ENCODE data around the gene TMCO4. TPM values are rescaled to one million over a fixed set of nuclear protein-coding genes. Genes with fewer than 3 reads are reported as not detected.

The TMCO4 gene
- total and polyA plus RNA-seq, 5 experiments from 2014 or later: 7.7 to 17.5 (median 15.3) TPM

DNA sequence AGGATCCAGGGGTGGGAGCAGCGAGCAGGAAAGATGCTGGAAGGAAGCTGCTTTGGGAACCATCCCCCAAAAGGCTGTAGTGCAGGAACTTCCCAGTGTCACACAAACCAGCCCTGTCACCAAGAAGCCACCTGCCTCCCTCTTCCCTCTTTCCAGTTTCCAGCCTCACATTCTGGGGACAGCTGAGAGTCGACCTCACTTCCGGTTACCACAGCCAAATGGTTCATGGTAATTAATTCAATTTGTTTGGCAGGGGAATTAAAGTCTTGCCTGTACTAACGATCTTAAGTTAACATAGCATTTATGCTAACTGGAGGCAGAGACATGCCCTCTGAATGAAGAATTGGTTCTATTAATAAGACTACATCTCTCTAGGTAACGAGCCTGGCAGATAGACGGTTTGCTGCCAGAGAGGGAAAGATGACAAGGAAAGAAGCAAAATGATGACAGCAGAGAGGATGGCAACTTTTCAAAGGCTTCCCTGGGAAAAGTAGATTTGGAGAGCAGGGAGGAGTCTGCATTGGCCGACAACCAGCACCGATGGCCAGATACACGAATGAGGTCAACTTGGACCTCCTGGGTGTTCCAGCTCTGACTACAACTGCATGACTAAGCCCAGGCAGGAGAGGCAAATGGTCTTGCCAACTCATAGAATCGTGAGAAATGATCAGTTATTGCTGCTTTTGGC lies 64.1 kb downstream of the TMCO4 start:
- no peak for DNase-seq
- no peak for ATAC-seq
- POLR2A ChIA-PET: no interaction called here
- no peaks in the 10 kb centered on the region for H3K4me1 Mint-ChIP-seq
- no peak overlapping the region for H3K4me3 Mint-ChIP-seq
- H3K27ac Mint-ChIP-seq: no peak overlapping the region
- peaks cover 0 to 11% (median 4%) of the 10 kb centered on the region in 9 donors for H3K9me3 Mint-ChIP-seq
- no peaks in the 10 kb centered on the region for H3K27me3 Mint-ChIP-seq
- H3K36me3 Mint-ChIP-seq: peaks cover 6 to 68% (median 60%) of the 10 kb centered on the region in 3 donors

DNA sequence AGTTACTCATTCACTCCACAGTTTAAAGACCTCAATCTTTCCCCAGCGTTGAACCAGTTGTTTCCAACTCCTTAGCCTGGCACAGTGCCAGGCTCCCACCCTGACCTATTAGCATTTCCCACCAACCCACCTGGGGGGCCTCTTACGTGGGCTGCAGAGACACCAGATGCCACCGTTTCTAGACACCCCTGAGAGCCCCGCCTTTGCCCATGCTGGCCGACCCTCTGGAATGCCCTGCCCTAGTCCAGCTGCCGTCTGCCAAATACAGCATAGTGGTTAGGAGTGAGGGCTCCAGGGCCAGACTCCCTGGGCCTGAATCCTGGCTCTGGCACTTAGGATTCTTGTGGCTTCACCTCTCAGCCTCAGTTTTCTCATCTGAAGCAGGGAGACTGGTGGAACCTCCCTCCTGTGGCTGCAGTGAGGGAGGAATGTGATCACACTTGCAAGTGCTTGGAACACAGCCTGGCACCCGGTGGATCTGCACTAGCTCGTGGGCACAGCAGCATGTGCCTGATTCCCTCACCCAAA lies 65.2 kb downstream of the TMCO4 start:
- POLR2A ChIA-PET: no interaction called here
- H3K4me1 Mint-ChIP-seq: no peaks in the 10 kb centered on the region
- DNase-seq (no peak), ATAC-seq (no peak)
- H3K27me3 Mint-ChIP-seq: no peaks in the 10 kb centered on the region
- peaks cover 8 to 70% (median 61%) of the 10 kb centered on the region in 3 donors for H3K36me3 Mint-ChIP-seq
- H3K9me3 Mint-ChIP-seq: peaks cover 0 to 14% (median 4%) of the 10 kb centered on the region in 9 donors
- peak overlapping the region in 2 of 10 donors; percentile 37 to 44 for H3K27ac Mint-ChIP-seq
- H3K4me3 Mint-ChIP-seq: no peak overlapping the region

DNA sequence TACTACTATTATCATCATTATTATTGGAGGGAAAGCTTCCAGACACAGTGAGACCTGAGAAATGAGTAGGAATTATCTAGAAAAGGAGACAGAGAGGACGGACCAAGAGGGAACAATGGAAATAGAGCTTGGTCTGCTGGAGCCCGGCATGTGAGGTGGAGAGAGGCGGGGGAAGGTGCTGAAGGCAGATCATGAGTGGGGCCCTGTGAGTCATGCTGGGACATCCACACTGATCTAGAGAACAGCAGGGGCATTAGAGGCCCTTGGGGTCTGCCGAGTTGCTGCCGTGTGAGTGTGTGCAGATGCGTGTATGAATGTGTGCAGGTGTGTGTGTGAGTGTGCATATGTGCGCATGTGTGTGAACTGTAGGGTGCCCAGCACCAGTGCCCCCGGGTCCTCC lies 65.7 kb downstream of the TMCO4 start:
- H3K36me3 Mint-ChIP-seq: peaks cover 8 to 66% (median 56%) of the 10 kb centered on the region in 3 donors
- no peak for DNase-seq

DNA sequence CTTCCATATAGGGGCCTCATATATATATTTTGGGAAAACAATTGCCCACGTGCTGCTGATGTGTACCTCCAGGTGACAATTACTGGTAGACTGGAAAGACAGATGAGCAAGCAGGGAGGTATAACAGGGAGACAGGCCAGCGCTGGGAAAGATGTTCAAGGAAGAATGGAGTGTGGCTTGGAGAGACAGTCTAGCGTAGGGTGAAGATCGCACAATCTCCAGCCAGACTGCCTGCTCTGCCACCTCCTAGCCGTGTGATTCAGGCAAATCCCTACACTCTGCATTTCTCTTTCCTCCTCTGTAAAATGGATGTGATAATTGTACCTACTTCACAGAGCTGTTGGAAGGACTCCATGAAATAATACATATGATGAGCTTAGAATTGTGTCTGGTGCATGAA lies 66.1 kb downstream of the TMCO4 start:
- Mint-ChIP-seq H3K36me3 (peaks cover 8 to 65% (median 52%) of the 10 kb centered on the region in 3 donors), H3K4me3 (no peak overlapping the region)
- POLR2A ChIA-PET: no interaction called here

More for the DNA sequence above, 65.7 kb downstream of the TMCO4 start:
- Mint-ChIP-seq H3K27me3 (no peaks in the 10 kb centered on the region), H3K9me3 (peaks cover 0 to 13% (median 4%) of the 10 kb centered on the region in 9 donors), H3K4me1 (no peaks in the 10 kb centered on the region), H3K4me3 (no peak overlapping the region), H3K27ac (peak overlapping the region in 2 of 10 donors; percentile 37 to 44)
- POLR2A ChIA-PET: no interaction called here
- no peak for ATAC-seq

DNA sequence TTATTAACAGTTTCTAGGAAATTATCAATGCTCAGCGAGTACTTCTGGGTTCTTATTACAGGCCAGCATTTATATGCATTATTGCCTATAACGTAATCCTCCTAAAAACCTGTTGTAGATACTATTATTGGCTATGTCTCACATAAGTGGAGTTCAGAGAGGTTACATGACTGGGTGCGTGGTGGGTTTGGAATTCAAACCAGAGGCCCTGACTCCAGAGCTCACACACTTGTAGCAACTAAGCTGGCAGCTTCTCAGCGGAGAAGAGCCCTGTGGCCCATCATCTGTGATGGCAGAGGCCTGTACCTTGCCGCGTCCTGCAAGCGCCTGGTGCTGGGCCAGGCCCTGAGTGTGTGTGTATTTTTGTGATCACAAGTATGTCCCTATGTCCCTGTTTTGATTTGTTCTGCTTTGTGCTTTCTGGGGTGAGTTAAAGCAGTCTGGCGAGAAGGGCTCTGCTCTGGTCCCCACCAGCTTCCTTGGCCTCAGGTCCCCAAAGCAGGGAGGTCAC lies 68.3 kb downstream of the TMCO4 start:
- Mint-ChIP-seq H3K4me3 (no peak overlapping the region), H3K4me1 (no peaks in the 10 kb centered on the region), H3K9me3 (peaks cover 0 to 10% (median 4%) of the 10 kb centered on the region in 9 donors), H3K27ac (no peak overlapping the region), H3K27me3 (no peaks in the 10 kb centered on the region), H3K36me3 (peaks cover 8 to 69% (median 45%) of the 10 kb centered on the region in 3 donors)
- DNase-seq (no peak), ATAC-seq (no peak)
- POLR2A ChIA-PET: no interaction called here

More for the DNA sequence above, 66.1 kb downstream of the TMCO4 start:
- DNase-seq: no peak
- Mint-ChIP-seq H3K9me3 (peaks cover 0 to 10% (median 4%) of the 10 kb centered on the region in 9 donors), H3K27me3 (no peaks in the 10 kb centered on the region), H3K27ac (no peak overlapping the region), H3K4me1 (no peaks in the 10 kb centered on the region)
- ATAC-seq: no peak

DNA sequence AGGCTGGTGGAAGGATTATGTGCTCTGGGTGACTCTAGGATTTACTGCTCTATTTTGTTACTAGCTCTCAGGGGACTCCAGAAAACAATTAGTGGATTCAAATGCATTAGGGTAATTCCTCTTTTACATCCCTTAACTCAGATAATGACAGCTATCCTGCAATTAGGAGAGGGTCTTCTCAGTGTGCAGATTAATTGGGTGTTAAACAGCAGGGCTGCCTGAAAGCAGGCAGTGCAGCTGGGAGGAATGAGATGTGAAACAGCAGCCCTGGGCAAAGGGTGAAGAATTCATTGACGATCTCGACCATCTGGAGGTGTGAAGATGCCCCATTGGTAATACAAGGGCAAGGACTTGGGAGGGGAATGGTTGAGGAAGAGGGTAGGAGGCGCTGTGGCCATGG lies 68.9 kb downstream of the TMCO4 start:
- no peak overlapping the region for H3K4me3 Mint-ChIP-seq
- POLR2A ChIA-PET: no interaction called here
- H3K27me3 Mint-ChIP-seq: no peaks in the 10 kb centered on the region
- H3K4me1 Mint-ChIP-seq: no peaks in the 10 kb centered on the region
- DNase-seq: no peak
- H3K27ac Mint-ChIP-seq: peak overlapping the region in 1 of 10 donors; percentile 34
- ATAC-seq: no peak
- peaks cover 8 to 67% (median 45%) of the 10 kb centered on the region in 3 donors for H3K36me3 Mint-ChIP-seq
- peaks cover 0 to 10% (median 4%) of the 10 kb centered on the region in 9 donors for H3K9me3 Mint-ChIP-seq

DNA sequence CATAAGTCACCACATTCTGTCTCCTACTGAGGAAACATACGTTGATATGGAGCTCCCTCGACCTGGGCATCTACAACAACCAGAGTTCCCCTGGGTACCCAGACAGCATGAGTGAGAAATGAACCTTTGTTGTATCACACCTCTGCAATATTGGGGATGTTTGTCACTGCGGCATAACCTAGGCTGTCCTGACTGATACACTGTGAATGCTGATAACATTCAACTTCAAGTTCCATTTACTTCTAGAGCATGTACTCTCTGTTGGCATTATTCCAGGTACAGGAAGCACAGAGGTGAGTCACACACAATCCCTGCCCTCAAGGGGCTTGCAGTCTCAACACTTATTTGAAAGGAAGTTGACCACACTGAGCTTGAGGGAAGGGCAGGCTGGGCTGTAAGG lies 69.5 kb downstream of the TMCO4 start:
- Mint-ChIP-seq H3K36me3 (peaks cover 8 to 66% (median 42%) of the 10 kb centered on the region in 3 donors), H3K4me3 (no peak overlapping the region), H3K4me1 (no peaks in the 10 kb centered on the region), H3K27me3 (no peaks in the 10 kb centered on the region), H3K9me3 (peaks cover 0 to 10% (median 4%) of the 10 kb centered on the region in 9 donors), H3K27ac (no peak overlapping the region)
- POLR2A ChIA-PET: interaction anchor here (0.6 kb wide), 2 partner anchors 72 to 753 kb away, joined by 3 to 4 read pairs; no protein-coding TSS in a partner anchor
- no peak for DNase-seq
- no peak for ATAC-seq

DNA sequence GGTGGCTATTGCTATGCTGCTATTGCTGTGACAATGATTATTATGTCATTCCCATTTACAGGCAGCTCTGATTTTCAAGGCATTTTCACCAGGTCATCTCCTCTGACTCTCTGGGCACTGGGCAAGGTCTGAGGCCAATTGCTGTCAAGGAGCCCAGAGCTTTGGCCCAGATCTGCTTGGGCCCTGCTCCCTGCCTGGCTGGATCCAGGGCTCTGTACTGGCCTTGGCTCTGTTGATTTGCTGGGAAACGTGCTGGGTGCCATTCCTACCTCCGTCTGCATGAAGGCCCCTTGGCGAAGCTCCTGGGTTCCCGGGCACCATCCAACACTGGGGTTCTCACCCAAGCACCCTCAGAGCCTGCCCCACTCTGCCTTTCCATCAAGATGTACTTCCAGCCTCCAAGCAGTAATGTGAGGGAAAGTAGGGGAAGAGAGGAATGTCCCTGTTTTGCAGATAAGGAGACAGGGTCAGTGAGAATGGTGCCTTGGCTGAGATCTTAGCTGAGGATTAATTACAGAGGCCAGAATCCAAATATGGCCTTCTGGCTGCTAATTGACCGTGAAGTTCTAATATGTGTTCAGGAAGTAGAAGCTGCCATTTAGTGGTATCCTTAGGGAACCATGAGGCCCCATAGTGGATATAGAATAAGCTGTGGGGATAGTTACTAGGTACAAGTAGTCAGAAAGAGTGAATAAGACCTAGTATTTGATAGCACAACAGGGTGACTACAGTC lies 71.1 kb downstream of the TMCO4 start:
- Mint-ChIP-seq H3K27ac (peak overlapping the region in 2 of 10 donors; percentile 19 to 30), H3K4me3 (no peak overlapping the region), H3K4me1 (no peaks in the 10 kb centered on the region), H3K9me3 (peaks cover 0 to 10% (median 4%) of the 10 kb centered on the region in 9 donors), H3K27me3 (no peaks in the 10 kb centered on the region), H3K36me3 (peaks cover 8 to 68% (median 36%) of the 10 kb centered on the region in 3 donors)
- DNase-seq (no peak), ATAC-seq (no peak)
- POLR2A ChIA-PET: no interaction called here

DNA sequence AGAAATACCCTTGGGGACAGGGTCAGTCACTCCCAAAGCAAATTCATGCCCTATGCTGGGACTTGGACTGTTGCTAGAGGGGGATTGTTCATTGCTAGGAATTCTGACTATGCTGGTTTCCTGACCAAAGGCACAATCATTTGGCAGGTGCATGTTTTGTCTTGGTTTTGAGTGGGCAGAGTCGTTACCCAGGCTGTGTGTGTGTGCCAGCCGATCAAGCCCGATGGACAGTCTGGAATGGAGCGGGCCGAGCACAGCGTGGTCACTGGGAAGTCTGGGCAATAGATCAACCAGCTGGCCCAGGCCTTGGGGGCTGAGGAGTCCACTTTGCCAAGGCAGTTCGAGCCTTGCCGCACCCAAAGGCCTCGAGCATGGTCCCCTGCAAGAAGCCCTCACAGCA lies 74.1 kb downstream of the TMCO4 start:
- ATAC-seq (no peak), DNase-seq (no peak)
- peaks cover 3 to 52% (median 11%) of the 10 kb centered on the region in 3 donors for H3K36me3 Mint-ChIP-seq
- peaks cover 0 to 4% (median 3%) of the 10 kb centered on the region in 9 donors for H3K9me3 Mint-ChIP-seq
- H3K4me1 Mint-ChIP-seq: no peaks in the 10 kb centered on the region
- peak overlapping the region in 1 of 10 donors; percentile 62 for H3K27ac Mint-ChIP-seq
- no peaks in the 10 kb centered on the region for H3K27me3 Mint-ChIP-seq
- no peak overlapping the region for H3K4me3 Mint-ChIP-seq
- POLR2A ChIA-PET: no interaction called here

DNA sequence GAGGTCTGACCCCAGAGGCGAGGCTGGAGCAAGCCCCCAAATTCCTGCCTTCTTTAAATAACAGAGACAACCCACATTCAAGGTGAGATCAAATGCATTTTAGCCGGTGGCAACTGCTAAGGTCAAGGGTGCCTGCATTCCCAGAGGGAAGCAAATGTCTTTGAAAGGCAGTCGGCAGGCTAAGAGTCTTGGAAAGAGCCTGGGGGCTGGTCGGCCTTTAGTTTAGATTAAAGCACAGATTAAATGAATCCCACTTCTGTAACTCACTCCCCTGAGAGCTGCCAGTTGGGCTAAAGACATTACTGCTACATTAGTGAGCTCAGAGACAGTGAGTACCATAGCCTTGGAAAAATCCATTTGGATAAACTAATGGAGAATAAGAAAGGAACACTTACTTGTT lies 75.8 kb downstream of the TMCO4 start:
- POLR2A ChIA-PET: no interaction called here
- Mint-ChIP-seq H3K27me3 (no peaks in the 10 kb centered on the region), H3K4me1 (no peaks in the 10 kb centered on the region), H3K27ac (no peak overlapping the region), H3K9me3 (no peaks in the 10 kb centered on the region), H3K36me3 (peaks cover 0 to 50% (median 2%) of the 10 kb centered on the region in 3 donors), H3K4me3 (no peak overlapping the region)
- no peak for DNase-seq
- ATAC-seq: no peak

DNA sequence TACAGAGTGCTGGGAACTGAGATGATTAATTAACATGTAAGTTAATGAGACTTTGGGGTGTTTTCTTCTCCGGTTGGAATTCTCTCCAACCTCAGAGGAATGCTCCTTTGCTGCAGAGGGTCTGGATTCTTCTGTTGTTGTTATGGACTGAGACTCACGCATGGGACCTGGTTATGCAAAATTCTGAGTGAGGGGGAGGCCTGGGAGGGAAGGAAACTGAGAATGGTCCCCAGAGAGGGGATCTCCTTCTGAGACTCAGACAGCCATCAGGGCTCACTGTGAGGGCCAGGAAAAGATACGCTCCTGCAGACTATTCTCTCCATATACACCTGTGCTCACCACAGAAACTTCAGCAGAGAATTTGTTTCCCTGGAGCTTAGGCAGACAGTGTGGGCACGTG lies 78.7 kb downstream of the TMCO4 start:
- ATAC-seq: no peak
- no peaks in the 10 kb centered on the region for H3K9me3 Mint-ChIP-seq
- H3K27ac Mint-ChIP-seq: peak overlapping the region in 1 of 10 donors; percentile 6
- no peak for DNase-seq
- H3K36me3 Mint-ChIP-seq: peaks cover 0 to 25% (median 2%) of the 10 kb centered on the region in 3 donors
- no peaks in the 10 kb centered on the region for H3K27me3 Mint-ChIP-seq
- POLR2A ChIA-PET: no interaction called here
- H3K4me3 Mint-ChIP-seq: no peak overlapping the region
- H3K4me1 Mint-ChIP-seq: no peaks in the 10 kb centered on the region

DNA sequence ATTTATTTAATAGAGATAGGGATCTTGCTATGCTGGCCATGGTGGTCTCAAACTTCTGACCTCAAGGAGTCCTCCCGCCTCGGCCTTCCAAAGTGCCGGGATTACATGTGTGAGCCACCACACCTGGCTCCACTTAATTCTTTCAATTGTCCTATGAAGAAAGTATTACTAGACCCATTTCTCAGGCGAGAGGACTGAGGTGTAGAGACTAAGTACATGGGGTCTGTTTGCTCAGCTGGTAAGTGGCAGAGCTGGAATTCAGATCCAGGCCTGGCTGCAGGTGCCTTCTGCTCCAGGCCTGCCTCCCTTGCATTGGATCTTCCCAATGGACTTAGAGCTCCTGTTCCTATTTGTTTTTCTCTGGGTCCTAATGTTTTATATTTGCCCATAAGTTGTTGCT lies 79.5 kb downstream of the TMCO4 start:
- Mint-ChIP-seq H3K27ac (peak overlapping the region in 1 of 10 donors; percentile 1), H3K36me3 (peaks cover 0 to 26% (median 2%) of the 10 kb centered on the region in 3 donors), H3K4me3 (no peak overlapping the region), H3K4me1 (peaks cover 5 to 7% (median 5%) of the 10 kb centered on the region in 4 donors), H3K9me3 (no peaks in the 10 kb centered on the region), H3K27me3 (no peaks in the 10 kb centered on the region)
- POLR2A ChIA-PET: no interaction called here
- ATAC-seq (no peak), DNase-seq (no peak)

DNA sequence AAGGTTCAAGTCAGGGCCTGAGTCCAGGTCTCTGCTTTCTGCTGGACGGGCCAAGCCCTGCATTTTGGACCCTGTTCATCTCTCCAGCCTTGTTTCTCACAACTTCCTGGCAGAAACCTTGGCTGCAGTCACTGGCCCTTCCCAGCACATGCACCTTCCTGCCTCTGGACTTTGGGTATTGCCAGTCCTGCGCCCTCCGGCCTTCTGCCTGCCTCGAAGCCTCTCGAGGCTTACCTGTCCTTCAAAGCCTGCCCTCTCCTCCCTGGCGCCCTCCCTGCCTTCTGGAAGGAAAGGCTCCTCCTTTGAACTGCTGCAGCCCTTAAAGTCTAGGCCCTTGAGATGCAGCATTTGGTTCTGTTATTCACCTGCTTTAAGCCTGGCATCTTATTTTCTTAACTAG lies 82.2 kb downstream of the TMCO4 start:
- ATAC-seq (no peak), DNase-seq (no peak)
- Mint-ChIP-seq H3K4me1 (peaks cover 5 to 7% (median 5%) of the 10 kb centered on the region in 4 donors), H3K4me3 (no peak overlapping the region), H3K36me3 (peaks cover 0 to 18% (median 3%) of the 10 kb centered on the region in 3 donors), H3K27me3 (no peaks in the 10 kb centered on the region), H3K9me3 (no peaks in the 10 kb centered on the region), H3K27ac (no peak overlapping the region)
- POLR2A ChIA-PET: no interaction called here

Measured in naive thymus-derived CD8-positive, alpha-beta T cell (primary cell).